ENCODE data around the gene HSD17B10.
A peak's percentile ranks its signal among the peaks of the same experiment; 100 is the strongest.
"Not testable (repeated sequence)": the region's sequence is repeated elsewhere in the genome, so short reads cannot be mapped to it uniquely, and the experiment has no call there.

HSD17B10 gene

GRCh38 chrX:53433651-53434639 lies at the start of gene HSD17B10:
HSD17B10 (minus strand) TSS chrX:53434370; CDS start chrX:53434345, 25 bp downstream.
- peak; percentile 87 for DNase-seq

- no peak for DNase-seq
Measured at GRCh38 chrX:53483416-53483815, 49.2 kb upstream of the HSD17B10 start.

- DNase-seq = peak; percentile 53
Measured at GRCh38 chrX:53481816-53482465, 47.8 kb upstream of the HSD17B10 start.

GRCh38 chrX:53481093-53481492 lies 46.9 kb upstream of the HSD17B10 start:
- peak; percentile 5 for DNase-seq

- no peak for DNase-seq
Measured at GRCh38 chrX:53479301-53479700, 45.1 kb upstream of the HSD17B10 start.

GRCh38 chrX:53476371-53476770 lies 42.2 kb upstream of the HSD17B10 start:
- no peak for DNase-seq

GRCh38 chrX:53474707-53475106 lies 40.5 kb upstream of the HSD17B10 start:
- no peak for DNase-seq

- DNase-seq = no peak
Measured at GRCh38 chrX:53471346-53471745, 37.2 kb upstream of the HSD17B10 start.

GRCh38 chrX:53468659-53469058 lies 34.5 kb upstream of the HSD17B10 start:
- DNase-seq = not testable (repeated sequence)

- no peak for DNase-seq
Measured at GRCh38 chrX:53458082-53458481, 23.9 kb upstream of the HSD17B10 start.

- no peak for DNase-seq
Measured at GRCh38 chrX:53456254-53456653, 22.1 kb upstream of the HSD17B10 start.

- no peak for DNase-seq
Measured at GRCh38 chrX:53452812-53453211, 18.6 kb upstream of the HSD17B10 start.

GRCh38 chrX:53449632-53450031 lies 15.5 kb upstream of the HSD17B10 start:
- no peak for DNase-seq

GRCh38 chrX:53447441-53447840 lies 13.3 kb upstream of the HSD17B10 start:
- DNase-seq = no peak

GRCh38 chrX:53445977-53446376 lies 11.8 kb upstream of the HSD17B10 start:
- DNase-seq = peak; percentile 49

GRCh38 chrX:53442322-53442631 lies 8.1 kb upstream of the HSD17B10 start:
- no peak for DNase-seq

- peak; percentile 82 for DNase-seq
Measured at GRCh38 chrX:53441531-53442321, 7.6 kb upstream of the HSD17B10 start.

GRCh38 chrX:53440621-53441517 lies 6.7 kb upstream of the HSD17B10 start:
- peak; percentile 17 for DNase-seq

- DNase-seq = no peak
Measured at GRCh38 chrX:53440101-53440500, 5.9 kb upstream of the HSD17B10 start.

GRCh38 chrX:53438832-53439230 lies 4.7 kb upstream of the HSD17B10 start:
- no peak for DNase-seq

GRCh38 chrX:53438174-53438831 lies 4.1 kb upstream of the HSD17B10 start:
- DNase-seq = no peak

- no peak for DNase-seq
Measured at GRCh38 chrX:53437206-53437605, 3.0 kb upstream of the HSD17B10 start.
